NCI-H2081 (cell line): Measurements from ENCODE around the gene EFNA3.
A peak's percentile ranks its signal among the peaks of the same experiment; 100 is the strongest.

Source experiments
- DNase-seq, 2 experiments: peaks; one replicate each; lab custom pipeline; 2025; lab: John Stamatoyannopoulos, UW

EFNA3 gene

GRCh38 chr1:155048449-155049334, 29.9 kb upstream of the EFNA3 start:
- no peak for DNase-seq

DNA sequence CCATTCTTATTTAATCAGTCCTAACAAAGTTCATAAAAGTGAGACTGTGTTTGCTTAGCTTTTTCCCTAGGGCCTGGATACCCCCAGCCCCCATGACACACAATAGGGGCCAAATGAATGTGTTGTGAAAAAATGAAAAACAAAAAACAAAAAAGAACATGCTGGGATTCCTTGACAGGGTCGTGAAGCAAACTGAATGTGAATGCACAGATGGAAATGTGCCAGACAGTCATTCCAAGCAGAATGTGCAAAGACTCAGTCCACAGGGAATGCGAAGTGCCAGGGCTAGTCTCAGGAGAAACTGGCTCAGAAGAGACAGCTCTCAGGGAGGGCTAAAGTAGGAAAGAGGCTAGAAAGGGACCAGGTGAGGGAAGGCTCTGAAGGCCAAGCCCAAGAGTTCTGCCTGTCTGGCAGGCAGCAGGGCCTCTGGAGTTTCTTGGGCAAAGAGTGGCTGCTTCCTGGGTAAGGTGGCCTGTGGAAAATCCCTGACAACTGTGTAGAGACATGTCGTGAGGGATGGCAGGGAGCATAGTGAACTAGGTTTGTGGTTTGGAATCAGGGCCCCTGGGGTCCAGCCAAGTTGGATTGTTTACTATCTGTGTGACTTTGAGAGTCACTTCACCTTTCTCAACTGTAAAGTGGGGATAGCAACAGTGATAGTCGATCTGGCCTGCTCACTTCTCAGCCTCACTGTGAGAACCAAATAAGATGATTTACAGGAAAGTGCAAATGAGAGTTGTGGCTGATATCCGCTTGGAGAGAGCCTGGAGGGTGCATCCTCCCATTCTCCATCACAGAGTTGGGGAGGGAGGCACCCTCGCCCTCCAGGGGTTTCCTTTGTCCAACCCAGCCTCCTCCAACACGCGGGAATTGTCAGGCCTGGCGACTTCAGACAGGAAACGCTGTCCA, 28.7 kb upstream of the EFNA3 start:
- no peak for DNase-seq

DNA sequence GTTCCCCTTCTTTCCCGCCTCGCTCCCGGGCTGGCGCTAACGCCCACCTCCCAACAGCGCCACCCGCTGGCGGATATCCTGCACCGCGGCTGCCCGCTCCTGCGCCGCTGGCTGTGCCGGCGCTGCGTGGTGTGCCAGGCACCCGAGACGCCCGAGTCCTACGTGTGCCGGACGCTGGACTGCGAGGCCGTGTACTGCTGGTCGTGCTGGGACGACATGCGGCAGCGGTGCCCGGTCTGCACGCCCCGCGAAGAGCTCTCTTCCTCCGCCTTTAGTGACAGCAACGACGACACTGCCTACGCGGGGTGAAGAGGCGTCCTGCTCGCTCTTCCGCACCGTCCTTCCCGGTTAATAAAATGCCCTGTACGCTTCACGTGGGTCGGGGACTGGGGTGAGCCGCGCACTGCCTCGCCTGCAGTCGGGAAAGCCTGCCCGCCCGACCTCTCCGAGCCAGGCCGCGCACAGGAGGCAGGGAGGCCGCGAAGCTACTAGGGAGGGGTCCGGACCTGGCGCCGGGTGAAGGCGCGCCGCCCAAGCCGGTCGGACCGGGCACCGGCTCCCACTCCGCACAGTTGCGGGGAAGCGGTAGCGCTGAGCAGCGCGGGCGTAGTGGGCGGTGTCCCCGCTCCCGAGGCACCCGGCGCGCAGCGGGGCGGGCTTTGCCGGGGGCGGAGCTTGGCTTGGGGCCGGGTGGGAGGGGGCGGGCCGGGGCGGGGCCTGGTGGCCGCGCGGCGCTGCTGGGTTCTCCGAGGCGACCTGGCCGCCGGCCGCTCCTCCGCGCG, 27.9 kb upstream of the EFNA3 start, which contains the start of gene ADAM15:
ADAM15 (plus strand) TSS at position 757 of the 782 bp plus-strand sequence. CDS start 71 bp downstream, outside the sequence.
- DNase-seq: peak; percentile 74 to 75

DNA sequence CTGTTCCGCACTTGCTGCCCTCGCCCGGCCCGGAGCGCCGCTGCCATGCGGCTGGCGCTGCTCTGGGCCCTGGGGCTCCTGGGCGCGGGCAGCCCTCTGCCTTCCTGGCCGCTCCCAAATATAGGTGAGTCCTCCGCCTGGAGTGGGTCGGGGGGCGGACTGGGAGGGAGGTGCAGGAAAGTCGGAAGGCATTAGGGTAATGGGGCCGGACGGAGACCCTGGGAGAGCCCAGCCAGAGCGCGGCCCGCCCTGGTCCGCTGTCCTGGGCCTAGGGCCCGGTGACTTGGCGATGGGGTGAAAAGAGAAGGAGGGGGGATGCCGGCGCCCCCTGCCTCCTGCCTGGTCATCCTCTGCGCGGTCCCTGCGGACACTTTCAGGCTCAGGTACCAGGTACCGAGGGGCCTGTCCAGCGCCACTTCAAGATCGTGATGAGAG, 27.3 kb upstream of the EFNA3 start:
- no peak for DNase-seq

- DNase-seq: peak; percentile 43 to 68
These were observed 26.7 kb upstream of the EFNA3 start for GRCh38 chr1:155051777-155052398.

DNA sequence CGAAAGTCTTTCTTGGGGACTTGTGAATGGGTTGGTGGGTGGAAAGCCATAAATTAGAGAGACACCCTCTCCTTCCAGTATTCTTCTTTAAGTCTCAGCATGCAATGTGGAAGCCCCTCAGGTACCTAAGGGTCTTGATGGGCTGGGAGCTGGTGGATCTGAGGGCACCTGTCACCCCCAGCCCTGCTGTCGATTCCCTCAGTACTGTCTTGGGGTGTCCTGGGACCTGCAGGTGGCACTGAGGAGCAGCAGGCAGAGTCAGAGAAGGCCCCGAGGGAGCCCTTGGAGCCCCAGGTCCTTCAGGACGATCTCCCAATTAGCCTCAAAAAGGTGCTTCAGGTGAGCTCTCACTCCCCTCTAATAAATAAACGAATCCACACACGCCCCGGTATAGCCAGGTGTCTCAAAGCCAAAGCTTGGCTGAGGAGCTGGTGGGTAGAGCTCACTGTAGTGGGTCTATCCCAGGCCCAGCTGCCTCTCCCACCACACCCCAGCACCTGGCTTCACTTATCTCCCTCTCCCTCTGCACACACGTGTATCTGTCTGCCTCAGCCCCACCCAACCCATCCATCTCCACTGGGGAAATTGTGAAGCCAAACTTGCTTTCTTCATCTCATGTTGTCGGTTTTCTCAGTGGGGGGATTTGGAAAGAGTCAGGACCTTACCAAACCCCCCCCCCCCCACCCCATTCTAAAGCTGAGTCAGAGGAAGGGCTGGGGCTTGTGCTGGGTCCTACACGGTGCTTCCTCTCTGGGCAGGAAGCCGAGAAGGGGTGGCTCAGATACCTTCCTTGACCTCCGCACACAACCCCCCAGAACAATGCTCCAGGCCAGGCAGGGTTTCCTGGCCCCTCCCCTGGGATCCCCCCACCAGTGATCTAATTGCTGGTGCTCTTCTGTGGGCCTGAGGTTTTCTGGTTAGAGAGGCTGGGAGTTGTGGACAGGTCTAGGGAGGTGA, 25.9 kb upstream of the EFNA3 start:
- no peak for DNase-seq

DNA sequence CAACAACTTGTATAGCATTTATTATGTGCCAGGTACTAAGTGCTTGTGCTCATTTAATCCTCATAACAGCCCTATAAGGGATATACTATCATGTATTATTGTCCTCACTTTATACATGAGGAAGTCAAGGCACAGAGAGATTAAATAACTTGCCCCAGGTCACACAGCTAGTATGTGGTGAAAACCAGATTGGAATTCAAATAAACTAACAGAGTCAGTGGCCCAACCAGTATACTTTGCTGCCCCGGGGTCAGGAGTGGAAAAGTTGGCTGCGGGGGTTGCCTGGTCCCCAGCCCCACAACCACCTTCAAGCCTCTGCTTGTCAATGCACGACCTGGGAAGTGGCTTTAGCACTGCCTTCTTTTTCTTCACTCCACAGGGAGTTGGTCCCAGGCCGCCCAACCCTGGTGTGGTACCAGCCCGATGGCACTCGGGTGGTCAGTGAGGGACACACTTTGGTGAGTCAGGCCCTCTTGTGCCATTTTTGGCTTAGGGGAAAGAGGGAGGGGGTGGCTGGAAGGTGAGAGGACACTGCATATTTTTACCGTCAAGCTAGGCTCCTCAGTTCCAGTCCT, 25.0 kb upstream of the EFNA3 start:
- no peak for DNase-seq

- no peak for DNase-seq
These were observed 21.5 kb upstream of the EFNA3 start for GRCh38 chr1:155057104-155057503.

- no peak for DNase-seq
These were observed 20.8 kb upstream of the EFNA3 start for GRCh38 chr1:155057788-155058211.

- DNase-seq: no peak
These were observed 17.9 kb upstream of the EFNA3 start for GRCh38 chr1:155060736-155061135.

GRCh38 chr1:155061381-155062150, 17.1 kb upstream of the EFNA3 start:
- peak; percentile 88 to 91 for DNase-seq

DNA sequence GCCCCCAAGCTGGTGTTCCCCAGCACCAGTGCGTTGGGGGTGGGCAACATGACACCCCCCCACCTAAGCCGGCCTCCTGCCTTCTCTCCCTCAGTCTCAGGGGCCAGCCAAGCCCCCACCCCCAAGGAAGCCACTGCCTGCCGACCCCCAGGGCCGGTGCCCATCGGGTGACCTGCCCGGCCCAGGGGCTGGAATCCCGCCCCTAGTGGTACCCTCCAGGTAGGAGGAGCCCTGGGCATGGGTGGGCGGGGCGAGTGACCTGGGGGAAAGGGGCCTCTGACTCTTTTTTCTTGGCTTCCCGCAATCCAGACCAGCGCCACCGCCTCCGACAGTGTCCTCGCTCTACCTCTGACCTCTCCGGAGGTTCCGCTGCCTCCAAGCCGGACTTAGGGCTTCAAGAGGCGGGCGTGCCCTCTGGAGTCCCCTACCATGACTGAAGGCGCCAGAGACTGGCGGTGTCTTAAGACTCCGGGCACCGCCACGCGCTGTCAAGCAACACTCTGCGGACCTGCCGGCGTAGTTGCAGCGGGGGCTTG, 16.4 kb upstream of the EFNA3 start:
- no peak for DNase-seq

DNA sequence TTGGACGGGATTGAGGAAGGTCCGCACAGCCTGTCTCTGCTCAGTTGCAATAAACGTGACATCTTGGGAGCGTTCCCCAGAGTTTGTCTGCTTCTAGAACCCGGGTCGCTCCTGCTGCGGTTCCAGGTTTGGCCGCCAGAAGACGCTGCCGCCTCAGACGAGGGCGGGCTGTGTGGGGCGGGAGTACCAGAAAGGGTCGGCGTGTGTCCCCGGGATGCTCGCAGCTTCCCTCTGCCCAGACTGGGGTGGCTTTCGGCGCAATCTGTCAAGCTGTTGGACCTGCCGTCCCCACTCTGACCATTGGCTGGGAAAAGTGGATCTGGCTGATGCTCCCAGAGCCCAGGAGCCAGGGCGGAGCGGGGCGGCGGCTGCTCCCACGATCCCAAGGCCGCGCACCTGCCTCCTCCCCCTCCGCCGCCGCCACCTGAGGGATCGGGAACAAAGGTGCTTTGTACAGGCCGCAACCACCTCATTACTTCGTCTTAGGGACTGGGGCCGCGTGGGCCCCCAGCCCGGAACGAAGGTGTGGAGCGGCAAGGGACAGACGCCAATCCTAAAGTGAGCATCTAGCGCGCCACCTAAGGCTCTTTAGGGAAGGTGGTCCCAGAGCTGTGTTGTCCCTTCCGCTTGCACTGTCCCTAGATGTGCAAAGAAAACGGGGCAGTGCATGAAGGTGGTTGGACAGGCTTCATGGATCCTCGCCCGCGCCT, 15.8 kb upstream of the EFNA3 start:
- peak; percentile 53 to 58 for DNase-seq

- DNase-seq: peak; percentile 47 to 54
These were observed 15.0 kb upstream of the EFNA3 start, which contains the start of gene EFNA4 for GRCh38 chr1:155063550-155064110. EFNA4 (plus strand) TSS chr1:155063740; CDS start chr1:155063824, 84 bp downstream.

DNA sequence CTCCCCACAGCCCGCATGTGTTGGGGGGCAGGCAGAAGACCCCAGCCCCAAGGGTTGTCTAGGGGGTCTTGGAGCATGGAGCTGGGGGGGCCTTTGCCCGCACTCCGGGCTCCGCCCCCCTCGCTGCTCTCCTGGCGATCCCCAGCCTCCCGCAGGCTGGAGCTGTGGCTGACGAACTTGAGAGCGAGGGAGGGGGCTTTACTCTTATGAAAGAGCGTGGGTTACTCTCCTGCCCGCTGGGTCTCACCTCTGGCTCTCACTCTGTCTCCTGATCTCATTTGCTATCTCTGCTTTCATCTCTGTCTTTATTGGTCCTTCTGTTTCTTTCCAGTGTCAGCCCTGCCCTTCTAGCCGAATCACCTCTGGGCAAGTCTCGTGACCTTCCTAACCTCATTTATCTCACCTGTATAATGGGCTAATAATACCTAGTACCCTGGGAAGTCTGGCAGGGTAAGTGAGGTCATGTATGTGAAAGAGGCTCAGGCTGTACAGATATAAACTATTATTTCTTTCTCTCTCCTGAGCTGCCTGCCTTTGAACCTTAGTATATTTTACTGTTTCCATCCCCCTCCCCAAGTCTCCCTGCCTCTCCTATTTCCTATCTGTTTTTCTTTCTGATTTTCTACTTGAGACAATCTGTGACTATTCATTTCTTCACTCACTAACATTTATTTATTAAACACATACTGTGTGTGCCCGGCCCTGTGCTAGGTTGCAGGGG, 14.4 kb upstream of the EFNA3 start:
- peak in 1 of 2 experiments; percentile 35 for DNase-seq

DNA sequence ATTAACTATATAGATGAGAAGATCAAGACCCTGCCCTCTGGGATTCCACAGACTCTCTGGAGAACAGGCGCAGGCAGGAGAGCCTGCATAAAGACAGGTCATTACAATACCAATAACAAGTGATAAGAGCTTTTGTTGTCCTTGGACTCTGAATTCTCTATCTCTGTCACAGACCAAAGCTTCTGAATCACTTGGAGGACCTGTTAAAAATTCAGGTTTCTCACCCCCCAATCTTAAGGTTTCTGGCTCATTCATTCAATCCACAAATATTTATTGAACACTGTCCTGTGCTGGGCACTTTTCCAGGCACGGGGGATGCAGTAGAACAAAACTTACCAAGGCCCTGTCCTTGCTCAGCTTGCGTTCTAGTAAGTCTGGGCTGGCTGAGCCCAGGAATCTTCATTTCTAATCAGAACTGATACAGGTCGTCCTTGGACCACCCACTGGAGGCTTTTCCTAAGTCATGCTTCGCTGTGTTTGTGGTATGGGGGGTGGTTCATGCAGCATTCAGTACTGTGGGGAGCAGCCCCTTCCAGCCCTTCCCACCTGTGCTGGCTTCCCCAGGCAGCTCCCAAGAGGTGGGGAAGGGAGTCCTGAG, 13.7 kb upstream of the EFNA3 start:
- DNase-seq: no peak
